KOPT-K1 (cell line): ENCODE results near the gene APP.
"Not testable (repeated sequence)": the region's sequence is repeated elsewhere in the genome, so short reads cannot be mapped to it uniquely, and the experiment has no call there.

Experiments used
- H3K27ac ChIP-seq: fragments of 200-600 bp; sonication (generic); 2 replicates; pipeline ENCODE4 v1.5.1; 2016; ENCODE audit warnings: antibody characterized with exemption, mild to moderate bottlenecking, low read depth, low read length; ENCODE audit not compliant: poor library complexity, severe bottlenecking
- H3K36me3 ChIP-seq: fragments of 200-600 bp; sonication (generic); 2 replicates; pipeline ENCODE4 v1.5.1; 2017; ENCODE audit warnings: antibody characterized with exemption, mild to moderate bottlenecking, low read length, moderate library complexity; ENCODE audit not compliant: insufficient read depth
- H3K9me3 ChIP-seq: fragments of 200-600 bp; sonication (generic); 2 replicates; pipeline ENCODE4 v1.5.1; 2017; ENCODE audit warnings: antibody characterized with exemption, low read length, mild to moderate bottlenecking; ENCODE audit not compliant: insufficient read depth, poor library complexity, severe bottlenecking

Gene APP

GRCh38 chr21:26082549-26082948 lies 88.0 kb downstream of the APP start:
- no peaks in the 10 kb centered on the region for H3K36me3 ChIP-seq
- H3K27ac ChIP-seq, result no peak overlapping the region
- H3K9me3 ChIP-seq, result no peaks in the 10 kb centered on the region

GRCh38 chr21:26081175-26081760 lies 89.3 kb downstream of the APP start:
- not testable (repeated sequence) for H3K36me3 ChIP-seq, H3K27ac ChIP-seq, H3K9me3 ChIP-seq

GRCh38 chr21:26080211-26080610 lies 90.4 kb downstream of the APP start:
- H3K36me3 ChIP-seq, result no peaks in the 10 kb centered on the region
- no peak overlapping the region for H3K27ac ChIP-seq
- H3K9me3 ChIP-seq, result no peaks in the 10 kb centered on the region

GRCh38 chr21:26079366-26079765 lies 91.2 kb downstream of the APP start:
- H3K27ac ChIP-seq, result no peak overlapping the region
- no peaks in the 10 kb centered on the region for H3K36me3 ChIP-seq
- H3K9me3 ChIP-seq, result no peaks in the 10 kb centered on the region

GRCh38 chr21:26077521-26077920 lies 93.0 kb downstream of the APP start:
- H3K27ac ChIP-seq, result no peak overlapping the region
- H3K36me3 ChIP-seq, result no peaks in the 10 kb centered on the region
- no peaks in the 10 kb centered on the region for H3K9me3 ChIP-seq

DNA sequence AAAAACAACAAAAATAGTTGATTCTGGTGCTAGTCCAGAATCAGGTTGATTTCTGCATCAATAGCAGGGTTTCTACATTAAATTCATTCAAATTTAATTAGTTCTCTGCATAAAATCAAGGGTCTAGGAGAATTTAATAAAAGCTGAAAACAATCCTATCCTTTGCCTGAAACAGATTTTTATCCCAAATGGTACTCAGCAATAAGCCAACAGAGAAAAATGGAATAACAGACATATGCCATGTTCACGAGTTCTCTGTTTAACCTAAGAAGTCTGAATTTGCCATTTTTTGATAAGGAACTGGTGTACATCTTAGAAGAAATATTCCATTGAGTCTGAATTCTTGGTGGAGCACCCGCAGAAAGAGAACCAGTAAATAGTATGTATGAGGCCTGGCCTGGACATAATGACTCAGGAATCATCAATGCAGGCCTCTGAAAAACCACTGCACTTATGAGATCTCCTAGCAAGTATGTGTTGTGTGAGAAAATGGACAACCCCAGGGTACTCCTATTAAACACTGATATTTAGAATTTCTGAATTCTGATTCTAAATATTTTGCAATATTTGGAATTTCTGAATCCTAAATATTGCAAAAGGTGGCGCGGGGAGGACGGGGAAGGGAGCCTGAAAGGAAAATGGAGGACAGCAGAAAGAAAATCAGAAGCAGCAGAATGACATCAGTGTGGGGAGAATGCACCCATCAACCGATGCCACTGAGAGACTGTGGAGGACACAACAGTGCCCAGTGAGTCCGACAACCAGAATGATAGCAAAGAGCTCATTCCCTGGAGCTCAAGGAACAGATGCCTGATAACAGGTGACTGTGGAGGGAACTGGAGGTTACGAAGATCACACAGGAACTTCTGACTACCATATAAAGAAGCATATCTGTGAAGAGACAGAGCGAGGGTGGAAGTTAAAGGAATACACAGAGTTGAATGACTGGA lies 97.6 kb downstream of the APP start:
- no peaks in the 10 kb centered on the region for H3K36me3 ChIP-seq
- H3K9me3 ChIP-seq, result no peaks in the 10 kb centered on the region
- no peak overlapping the region for H3K27ac ChIP-seq

GRCh38 chr21:26070822-26071425 lies 99.6 kb downstream of the APP start:
- no peaks in the 10 kb centered on the region for H3K9me3 ChIP-seq
- no peak overlapping the region for H3K27ac ChIP-seq
- H3K36me3 ChIP-seq, result no peaks in the 10 kb centered on the region

- Histone ChIP-seq H3K9me3 (no peaks in the 10 kb centered on the region), H3K27ac (no peak overlapping the region), H3K36me3 (no peaks in the 10 kb centered on the region)
These were observed 100.4 kb downstream of the APP start for GRCh38 chr21:26070121-26070520.

DNA sequence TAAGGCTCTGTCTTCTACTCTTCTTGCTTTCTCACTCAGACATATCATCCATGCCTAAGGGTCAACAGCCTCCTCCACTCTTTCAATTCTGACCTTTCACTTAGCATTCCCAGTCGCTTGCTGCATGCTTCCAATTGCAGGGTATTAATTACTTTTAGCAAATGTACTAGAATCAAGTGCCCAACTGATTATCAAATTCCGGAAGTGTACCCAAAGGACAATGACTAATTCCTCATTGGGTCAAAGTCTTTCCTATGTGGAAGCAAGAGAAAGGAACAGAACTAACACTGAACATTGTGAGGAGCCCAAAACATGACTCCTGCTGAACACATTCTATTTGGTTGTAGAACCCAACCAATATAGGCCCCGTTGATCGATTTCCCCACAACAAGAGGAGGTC lies 101.8 kb downstream of the APP start:
- Histone ChIP-seq H3K9me3 (no peaks in the 10 kb centered on the region), H3K27ac (no peak overlapping the region), H3K36me3 (no peaks in the 10 kb centered on the region)

- H3K9me3 ChIP-seq, result no peaks in the 10 kb centered on the region
- no peak overlapping the region for H3K27ac ChIP-seq
- no peaks in the 10 kb centered on the region for H3K36me3 ChIP-seq
These were observed 102.6 kb downstream of the APP start for GRCh38 chr21:26067836-26068594.

GRCh38 chr21:26064506-26064905 lies 106.1 kb downstream of the APP start:
- no peaks in the 10 kb centered on the region for H3K36me3 ChIP-seq
- no peaks in the 10 kb centered on the region for H3K9me3 ChIP-seq
- no peak overlapping the region for H3K27ac ChIP-seq

GRCh38 chr21:26061437-26061836 lies 109.1 kb downstream of the APP start:
- Histone ChIP-seq H3K27ac (no peak overlapping the region), H3K36me3 (no peaks in the 10 kb centered on the region), H3K9me3 (no peaks in the 10 kb centered on the region)

DNA sequence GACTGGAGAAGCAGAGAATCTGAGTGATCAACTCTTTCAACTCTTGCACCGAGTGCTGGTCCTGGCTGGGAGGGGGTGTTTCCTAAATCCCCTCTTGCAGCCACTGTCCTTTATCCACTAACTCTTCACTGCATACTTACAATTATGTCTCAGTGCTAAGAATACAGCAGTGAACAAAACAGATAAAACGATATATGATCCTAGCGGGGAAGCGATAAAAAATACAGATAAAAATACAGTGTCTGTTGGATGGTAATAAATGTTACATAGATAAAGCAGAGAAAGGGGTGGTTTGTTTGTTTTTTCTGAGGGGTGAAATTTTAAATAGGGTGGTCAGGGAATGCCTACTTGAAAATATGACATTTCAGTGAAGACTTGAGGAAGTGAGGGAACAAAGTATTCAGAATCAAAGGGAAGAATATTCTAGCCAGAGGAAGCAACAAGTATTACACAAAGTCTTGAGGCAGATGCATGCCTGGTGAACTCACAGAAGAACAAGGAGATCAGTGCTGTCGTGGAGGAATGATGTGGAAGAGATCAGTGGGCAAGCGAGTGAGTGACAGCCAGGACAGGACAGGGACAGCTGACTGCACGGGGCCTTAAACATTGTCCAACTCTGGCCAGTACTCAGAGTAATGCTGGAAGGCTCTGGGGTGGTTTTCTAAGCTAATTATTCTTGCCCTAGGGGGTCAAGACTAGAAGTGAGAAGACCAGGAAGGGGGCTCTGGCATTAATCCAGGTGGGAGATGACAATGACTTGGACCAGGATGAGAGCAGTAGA lies 110.0 kb downstream of the APP start:
- no peaks in the 10 kb centered on the region for H3K36me3 ChIP-seq
- H3K9me3 ChIP-seq, result no peaks in the 10 kb centered on the region
- no peak overlapping the region for H3K27ac ChIP-seq

GRCh38 chr21:26057477-26058170 lies 112.9 kb downstream of the APP start:
- H3K36me3 ChIP-seq, result no peaks in the 10 kb centered on the region
- no peak overlapping the region for H3K27ac ChIP-seq
- no peaks in the 10 kb centered on the region for H3K9me3 ChIP-seq
